Spleen (tissue), 7 donors: ENCODE data around the gene OR4K17.

Experiments
- CTCF ChIP-seq, 11 experiments: fragments of 200-600 bp in 7 of 11; fragments of 450-650 bp in 4 of 11; sonication (generic) in 4 of 11; IDR thresholded peaks in 8 of 11; conservative IDR thresholded peaks in 3 of 11; 1 replicate in 7 of 11; 2 replicates in 4 of 11; pipeline versions ENCODE4 v1.4.0 to v1.8.0; 2016 to 2021; ENCODE audit warnings: antibody characterized with exemption in 11 of 11, inconsistent platforms in 4 of 11, mild to moderate bottlenecking in 1 of 11
- POLR2A ChIP-seq, 3 donors: fragments of 450-650 bp; IDR thresholded peaks; one replicate each; pipeline ENCODE4 v1.5.1; 2017; ENCODE audit warnings: antibody characterized with exemption in 3 of 3, mild to moderate bottlenecking in 1 of 3
- POLR2AphosphoS5 ChIP-seq, 3 donors: sonication (generic); formaldehyde crosslinking; IDR thresholded peaks; one replicate each; pipeline ENCODE4 v1.5.1; 2017; ENCODE audit warnings: antibody characterized with exemption in 3 of 3
- donor health status: DM: no; HTN: no; CAD: no; lungs with moderate emphysema.
- donor health status: DM: no; HTN: no; CAD: no.
- donor health status: DM: no; HTN: no; CAD: no.

DNA sequence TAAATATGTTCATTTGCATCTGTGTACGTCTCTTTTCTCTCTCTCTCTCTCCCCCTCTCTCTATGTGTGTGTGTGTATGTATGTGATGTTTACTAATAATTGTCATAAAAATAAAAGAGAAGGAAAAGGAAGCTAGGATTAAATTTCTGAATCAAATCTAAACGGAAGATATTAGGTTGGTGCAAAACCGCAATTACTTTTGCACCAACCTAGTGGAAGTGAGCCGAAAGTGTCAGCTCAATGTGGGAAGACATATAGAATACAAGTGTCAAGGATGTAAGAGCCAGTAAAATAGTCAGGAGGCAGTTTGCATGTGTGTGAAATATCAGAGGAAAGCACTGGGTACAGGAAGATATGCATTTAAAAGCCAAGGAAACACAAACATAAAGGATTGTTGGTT, 18.5 kb upstream of the OR4K17 start:
- TF ChIP-seq CTCF (IDR thresholded peaks at IDR 0.05 in 8 of 11, conservative IDR thresholded peaks at IDR 0.05 in 3 of 11) (no peak), POLR2AphosphoS5 (IDR thresholded peaks at IDR 0.05) (no peak), POLR2A (IDR thresholded peaks at IDR 0.05) (no peak)
